Measurements from ENCODE around the gene HCFC2. TPM values are rescaled to one million over a fixed set of nuclear protein-coding genes. Genes with fewer than 3 reads are reported as not detected.

Gene HCFC2
- total and polyA plus RNA-seq, 2 of the 8 experiments (the other 6 are each of a cell fraction or from before 2014, with no cell fraction given), result 0.62 to 1.8 TPM

DNA sequence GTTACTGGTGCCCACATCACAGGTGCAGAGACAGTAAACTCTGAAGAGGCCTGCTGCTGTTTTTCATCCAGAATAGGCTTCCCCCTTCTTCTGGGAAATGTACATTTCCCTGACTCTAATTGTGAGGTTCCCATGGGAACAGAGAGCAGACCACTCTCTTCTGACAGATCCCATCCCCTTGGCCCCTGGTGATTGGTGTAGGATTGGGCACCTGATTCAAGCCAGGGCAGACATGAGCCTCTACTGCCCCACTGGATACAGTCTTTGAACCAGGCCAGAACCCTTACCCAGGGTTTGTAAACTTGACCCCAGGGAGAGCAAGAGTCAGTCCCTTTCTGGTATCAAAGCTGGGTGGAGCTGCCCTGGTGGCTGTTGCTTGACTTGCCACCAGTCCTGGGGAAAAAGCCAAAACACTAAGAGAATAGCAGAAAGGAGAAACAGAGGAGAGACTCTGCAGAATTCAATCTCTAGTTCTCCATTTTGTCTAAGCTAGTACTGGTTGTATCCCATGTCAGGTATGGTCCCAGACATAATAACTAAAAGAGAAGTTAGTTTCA lies 88.4 kb downstream of the HCFC2 start (continued):
- TF ChIP-seq RNF2 (IDR thresholded peaks at IDR 0.05; ENCODE audit: borderline replicate concordance, low read depth, low read length, missing control alignments, poor library complexity, severe bottlenecking), result no peak

All from H1 (cell line).